COR-L47 (cell line): ENCODE data around the gene PDSS2.

Experiments used
- DNase-seq: peaks from one replicate; lab custom pipeline; 2025; lab: John Stamatoyannopoulos, UW

The PDSS2 gene

GRCh38 chr6:107361753-107362604 is 97.4 kb downstream of the PDSS2 start:
- DNase-seq, result no peak

DNA sequence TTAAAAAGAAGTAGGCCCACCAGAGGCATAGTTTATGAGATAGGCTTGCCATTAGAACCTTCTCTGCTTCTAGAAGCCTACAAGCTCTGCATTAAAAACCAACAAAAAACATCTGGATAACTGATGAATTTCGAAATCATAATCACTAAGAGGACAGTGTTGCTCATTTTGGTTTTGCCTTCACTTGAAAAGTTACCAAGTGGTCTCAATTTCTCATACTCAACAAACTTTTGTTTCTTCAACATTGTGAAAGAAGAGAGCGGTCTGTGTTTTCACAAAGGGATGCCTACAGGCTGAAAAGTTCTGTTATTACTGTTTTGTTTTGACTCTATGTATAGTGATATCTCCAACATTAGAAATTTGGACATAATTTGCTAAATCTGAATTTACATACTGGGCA is 98.9 kb downstream of the PDSS2 start:
- DNase-seq, result no peak

- no peak for DNase-seq
Measured at GRCh38 chr6:107357842-107358241, 101.5 kb downstream of the PDSS2 start.

- no peak for DNase-seq
Measured at GRCh38 chr6:107357031-107357430, 102.3 kb downstream of the PDSS2 start.

DNA sequence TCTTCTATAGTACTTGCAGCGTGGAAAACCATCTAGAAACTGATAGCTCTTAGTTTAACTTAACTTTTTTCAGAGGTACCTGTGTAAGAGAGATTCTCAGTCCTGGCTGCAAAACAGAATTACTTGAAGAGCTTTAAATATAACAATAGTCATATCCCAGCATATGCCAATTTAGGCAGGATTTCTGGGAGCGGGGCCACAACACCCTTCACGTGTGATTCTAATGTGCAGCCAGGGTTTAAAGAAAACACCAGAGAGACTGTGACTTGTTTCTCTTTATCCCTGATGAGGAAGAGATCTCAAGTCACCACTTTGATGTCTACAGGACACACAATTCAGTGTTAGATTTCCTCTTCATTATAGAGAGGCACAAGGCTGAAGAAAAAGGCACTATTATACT is 103.7 kb downstream of the PDSS2 start:
- no peak for DNase-seq

GRCh38 chr6:107354451-107354850 is 104.9 kb downstream of the PDSS2 start:
- no peak for DNase-seq

GRCh38 chr6:107353773-107354382 is 105.5 kb downstream of the PDSS2 start:
- DNase-seq, result no peak

GRCh38 chr6:107348224-107348623 is 111.1 kb downstream of the PDSS2 start:
- DNase-seq, result no peak

GRCh38 chr6:107345393-107345792 is 114.0 kb downstream of the PDSS2 start:
- DNase-seq, result no peak

- no peak for DNase-seq
Measured at GRCh38 chr6:107344981-107345380, 114.4 kb downstream of the PDSS2 start.

- DNase-seq, result no peak
Measured at GRCh38 chr6:107344383-107344782, 115.0 kb downstream of the PDSS2 start.

DNA sequence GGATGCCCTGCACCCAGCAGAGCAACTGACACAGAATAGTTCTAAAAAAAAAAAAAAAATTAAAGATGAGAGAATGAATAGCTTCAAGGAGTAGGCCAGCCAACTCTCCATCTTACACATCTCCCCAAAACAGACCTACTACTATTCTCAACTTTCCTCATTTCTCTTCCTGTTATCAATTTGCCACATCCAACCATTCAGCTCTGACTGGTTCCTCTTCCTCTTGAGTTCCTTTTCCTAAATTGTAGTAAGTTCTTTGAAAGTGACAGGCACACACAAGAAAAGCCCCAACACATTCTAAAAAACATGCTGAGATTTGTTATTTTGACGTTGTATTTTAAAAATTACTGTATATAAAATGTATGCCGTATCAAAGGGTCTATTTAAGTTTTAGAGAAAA is 117.2 kb downstream of the PDSS2 start:
- DNase-seq, result no peak

GRCh38 chr6:107340881-107341280 is 118.5 kb downstream of the PDSS2 start:
- no peak for DNase-seq

DNA sequence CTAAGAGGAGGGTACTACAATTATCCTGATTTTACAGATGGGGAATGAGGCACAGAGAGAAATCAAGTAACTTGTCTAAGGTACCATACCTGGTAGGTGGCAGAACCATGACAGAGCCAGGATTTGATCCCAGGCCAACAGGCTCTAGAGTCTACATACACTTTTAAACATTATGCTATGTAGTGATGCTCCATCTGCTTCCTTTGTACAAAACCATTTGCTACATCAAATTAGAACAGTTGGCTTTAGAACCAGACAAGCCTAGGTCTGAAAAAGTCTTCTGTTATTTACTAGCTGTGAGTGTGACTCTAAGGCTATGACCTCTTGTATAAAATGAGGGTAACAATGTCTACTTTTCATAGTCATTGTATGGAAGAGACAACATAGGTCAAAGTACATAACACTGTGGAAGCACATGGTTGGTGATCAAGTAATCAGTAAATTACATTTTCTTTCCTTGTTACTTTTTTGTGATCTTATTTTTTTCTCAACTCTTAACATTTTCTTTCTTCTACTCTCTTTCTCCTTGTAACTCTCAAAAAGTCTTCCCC is 122.1 kb downstream of the PDSS2 start:
- no peak for DNase-seq

DNA sequence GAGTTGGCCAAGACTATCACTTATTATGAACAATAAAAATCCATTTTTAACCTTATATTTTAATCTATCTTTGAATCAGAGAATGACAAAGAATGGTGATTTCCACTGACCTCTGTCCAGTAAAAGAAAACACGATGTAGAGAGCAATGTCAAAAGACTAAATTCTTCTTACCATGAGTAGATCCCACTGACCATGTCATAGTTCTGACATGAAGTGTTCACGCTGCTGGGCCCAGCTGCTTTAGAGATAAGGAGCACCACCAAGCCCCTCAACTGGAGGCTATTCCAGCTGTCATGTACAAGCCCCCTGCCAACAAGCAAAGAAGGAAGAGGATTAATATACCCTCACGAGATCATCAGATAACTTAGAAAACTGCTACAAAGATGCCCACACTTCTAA is 125.3 kb downstream of the PDSS2 start:
- DNase-seq, result no peak

- DNase-seq, result no peak
Measured at GRCh38 chr6:107333491-107333890, 125.9 kb downstream of the PDSS2 start.

DNA sequence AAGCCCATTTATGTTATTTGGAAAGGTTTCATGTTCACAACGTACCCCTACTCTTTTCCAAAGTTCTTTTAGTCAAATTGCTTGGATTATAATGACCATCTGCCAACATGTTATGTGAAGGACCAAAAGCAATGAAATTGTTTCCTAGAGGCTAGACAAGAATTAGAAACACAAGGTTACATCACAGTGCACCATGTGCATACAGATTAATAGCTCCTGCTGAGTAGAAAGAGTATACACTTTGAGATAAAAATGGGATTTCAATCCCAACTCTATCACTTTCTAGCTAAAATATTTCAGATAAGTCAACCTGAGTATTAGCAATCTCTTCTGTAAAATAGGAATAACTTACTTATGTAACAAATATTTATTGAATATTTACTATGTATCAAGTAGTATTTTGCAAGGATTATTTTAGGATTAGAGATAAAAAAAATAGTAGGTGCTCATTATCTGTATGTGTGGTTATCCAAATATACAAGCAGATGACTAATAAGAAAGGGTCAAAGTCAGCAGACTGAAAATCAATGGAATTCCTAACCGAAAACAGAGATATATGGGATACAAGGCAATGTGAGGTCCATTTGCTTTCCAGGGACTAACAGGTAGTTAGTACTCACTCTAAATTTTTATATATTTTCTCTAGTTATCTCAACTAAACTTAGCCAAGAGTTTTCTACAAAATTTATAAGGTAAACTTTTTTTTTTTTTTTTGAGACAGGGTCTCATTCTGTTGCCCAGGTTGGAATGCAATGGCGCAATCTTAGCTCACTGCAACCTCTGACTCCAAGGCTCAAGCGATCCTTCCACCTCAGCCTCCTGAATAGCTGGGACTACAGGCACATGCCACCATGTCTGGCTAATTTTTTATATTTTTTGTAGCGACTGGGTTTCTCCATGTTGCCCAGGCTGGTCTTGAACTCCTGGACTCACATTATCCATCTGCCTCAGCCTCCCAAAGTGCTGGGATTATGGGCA is 127.7 kb downstream of the PDSS2 start:
- no peak for DNase-seq

DNA sequence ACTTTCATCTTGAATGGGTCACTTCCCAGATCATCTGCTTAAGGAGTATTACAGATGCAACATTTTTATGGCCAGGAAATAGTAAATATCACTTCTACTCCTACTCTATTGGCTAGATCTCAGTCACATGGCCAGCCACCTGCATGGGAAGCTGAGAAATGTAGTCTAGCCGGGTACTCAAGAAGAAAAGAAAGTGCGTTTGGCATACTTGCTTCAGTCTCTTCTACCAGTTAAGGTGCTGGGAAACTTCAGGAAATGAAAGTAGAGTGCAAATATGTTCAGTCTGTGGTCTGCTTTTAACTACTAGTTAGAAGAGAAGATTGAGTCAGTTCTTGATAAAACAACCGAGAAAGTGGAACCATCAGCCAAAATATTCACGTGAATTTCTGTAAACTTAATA is 129.2 kb downstream of the PDSS2 start:
- DNase-seq, result no peak

GRCh38 chr6:107329063-107329860 is 130.1 kb downstream of the PDSS2 start:
- DNase-seq, result no peak

- no peak for DNase-seq
Measured at GRCh38 chr6:107328081-107328480, 131.3 kb downstream of the PDSS2 start.

DNA sequence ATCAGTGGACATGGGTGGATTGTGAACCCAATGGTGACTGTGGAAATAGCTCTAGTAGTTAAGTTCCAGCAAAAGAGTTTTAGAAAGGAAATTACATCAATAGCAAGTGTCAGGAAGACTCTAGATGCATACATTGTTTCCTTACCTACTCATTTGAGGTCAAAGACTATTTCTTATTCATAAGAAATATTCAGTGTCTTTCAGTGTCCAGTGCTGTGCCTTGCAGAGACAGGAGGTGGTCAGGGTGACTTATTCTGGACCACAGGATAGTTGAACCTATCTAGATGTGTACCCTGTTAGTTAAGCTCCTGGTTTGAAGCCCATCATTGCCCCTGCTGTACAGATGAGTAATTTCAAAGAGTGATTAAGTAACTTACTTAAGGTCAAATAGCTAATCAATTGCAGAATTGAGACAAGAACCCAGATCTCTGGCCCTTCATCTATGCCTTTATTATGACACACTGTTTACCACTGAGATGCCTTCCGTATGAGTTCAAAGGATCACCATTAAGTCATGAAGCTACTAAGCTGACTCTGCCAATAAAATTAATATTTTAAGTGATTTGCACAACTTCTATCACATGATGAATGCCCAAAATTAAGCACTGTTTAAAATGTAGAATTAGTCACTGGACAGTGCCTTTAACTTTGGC is 136.1 kb downstream of the PDSS2 start:
- no peak for DNase-seq
